RPMI7951 (cell line): ENCODE data around the gene LIN28A. TPM values are rescaled to one million over a fixed set of nuclear protein-coding genes. Genes with fewer than 3 reads are reported as not detected.

Experiments
- DNase-seq: peaks from one replicate; pipeline ENCODE4 v3.0.0-alpha.2; 2012; ENCODE audit warnings: low read depth
- total RNA-seq: library from RNA; depleted of rRNA; stranded (reverse); fragments of >200 nt; shearing (Covaris generic); gene quantifications from 2 replicates; pipeline ENCODE4 v1.2.3, GENCODE V29; 2014

The LIN28A gene
- total RNA-seq, 1 experiment from 2014 or later, result not detected

DNA sequence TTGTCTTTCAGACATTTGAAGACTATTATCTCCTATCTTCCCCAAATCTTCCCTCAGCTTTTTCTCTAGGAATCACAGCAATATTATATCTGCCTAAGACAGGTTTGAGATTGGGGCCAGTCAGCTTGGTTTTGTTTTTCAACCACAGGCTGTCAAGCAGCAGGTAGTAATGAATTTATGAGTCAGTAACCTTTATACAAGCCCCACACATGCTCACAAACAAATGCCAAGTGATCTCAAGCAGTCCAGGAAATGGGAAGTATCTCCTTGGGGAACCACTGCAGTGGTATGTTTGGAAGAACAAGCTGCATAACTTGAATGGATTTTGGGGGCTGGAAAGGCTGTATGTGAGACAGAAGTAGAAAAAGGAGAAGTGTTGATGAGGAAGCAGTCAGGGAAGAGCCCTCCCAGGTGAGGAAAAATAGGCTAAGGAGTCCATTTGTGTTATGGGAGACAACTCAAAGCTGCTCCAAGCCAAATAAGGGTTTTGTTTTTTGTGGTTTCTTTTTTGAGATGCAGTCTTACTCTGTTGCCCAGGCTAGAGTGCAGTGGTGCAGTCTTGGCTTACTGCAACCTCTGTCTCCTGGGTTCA, 23.6 kb downstream of the LIN28A start:
- no peak for DNase-seq

DNA sequence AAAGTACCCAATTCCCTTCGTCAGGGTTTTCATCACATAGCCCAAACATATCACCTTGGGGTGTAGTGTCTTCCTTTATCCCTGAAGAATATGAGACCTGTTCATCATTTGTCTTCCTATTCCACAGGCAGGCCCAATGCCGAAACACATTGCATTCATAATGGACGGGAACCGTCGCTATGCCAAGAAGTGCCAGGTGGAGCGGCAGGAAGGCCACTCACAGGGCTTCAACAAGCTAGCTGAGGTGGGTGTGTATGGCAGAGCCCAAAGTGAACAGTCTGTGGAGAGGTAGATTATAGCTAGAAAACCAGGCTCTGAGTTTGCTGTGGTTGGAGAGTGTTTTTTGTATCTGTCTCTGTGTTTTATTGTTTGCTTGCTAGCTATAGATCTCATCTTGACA, 27.4 kb downstream of the LIN28A start:
- no peak for DNase-seq

DNA sequence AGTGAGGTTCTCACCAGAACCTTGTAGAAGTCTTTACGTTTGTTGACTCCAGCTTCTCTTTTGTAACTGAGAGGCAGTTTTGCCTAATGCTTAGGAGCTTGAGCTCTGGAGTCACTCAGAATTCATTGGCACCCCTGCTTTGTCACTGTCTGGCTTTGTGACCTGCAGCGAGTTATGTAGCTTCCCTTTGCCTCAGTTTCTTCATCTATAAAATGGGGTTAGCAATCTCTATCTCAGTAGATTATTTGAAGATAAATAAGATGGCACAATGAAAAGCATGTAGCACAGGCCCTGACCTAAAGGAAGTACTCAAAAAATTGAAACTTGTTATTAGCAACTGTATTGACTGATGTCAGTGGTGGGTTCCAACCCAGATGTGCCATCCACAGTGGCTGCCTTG, 29.6 kb downstream of the LIN28A start:
- DNase-seq, result no peak

DNA sequence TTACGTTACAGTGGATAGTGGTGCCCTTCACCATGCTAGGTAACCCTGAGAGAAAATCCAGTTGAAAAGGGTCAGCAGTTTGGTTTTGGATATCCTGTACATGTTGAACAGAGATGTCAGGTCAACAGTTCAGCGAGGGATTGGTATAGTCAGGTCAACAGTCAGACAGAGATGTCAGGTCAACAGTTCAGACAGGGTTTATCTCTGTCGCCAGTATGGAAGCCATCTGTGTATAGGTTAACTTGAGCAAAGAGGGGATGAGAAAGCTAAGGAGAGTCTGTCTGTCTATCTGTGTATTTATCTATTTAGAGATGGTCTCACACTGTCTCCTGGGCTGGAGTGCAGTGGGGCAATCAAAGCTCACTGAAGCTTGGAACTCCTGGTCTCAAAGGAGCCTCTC, 39.3 kb downstream of the LIN28A start:
- no peak for DNase-seq

DNA sequence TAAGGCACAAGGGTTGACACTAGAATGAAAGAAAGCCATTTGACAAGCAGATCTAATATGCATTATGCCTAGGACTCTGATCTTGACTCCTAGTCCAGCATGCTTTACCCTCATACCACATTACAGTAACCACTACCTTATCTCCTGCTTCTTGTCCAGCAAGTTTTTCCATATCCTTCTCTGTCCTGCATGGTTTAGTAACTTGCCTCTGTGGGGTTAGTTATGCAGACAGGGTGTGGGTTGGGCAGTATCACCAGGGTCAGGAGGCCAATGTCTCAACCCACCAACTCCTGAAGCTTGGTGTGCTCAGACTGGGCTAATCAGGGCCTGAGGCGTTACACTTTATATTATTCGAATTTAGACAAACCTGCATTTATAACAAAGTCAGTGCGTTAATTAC, 40.3 kb downstream of the LIN28A start:
- no peak for DNase-seq

DNA sequence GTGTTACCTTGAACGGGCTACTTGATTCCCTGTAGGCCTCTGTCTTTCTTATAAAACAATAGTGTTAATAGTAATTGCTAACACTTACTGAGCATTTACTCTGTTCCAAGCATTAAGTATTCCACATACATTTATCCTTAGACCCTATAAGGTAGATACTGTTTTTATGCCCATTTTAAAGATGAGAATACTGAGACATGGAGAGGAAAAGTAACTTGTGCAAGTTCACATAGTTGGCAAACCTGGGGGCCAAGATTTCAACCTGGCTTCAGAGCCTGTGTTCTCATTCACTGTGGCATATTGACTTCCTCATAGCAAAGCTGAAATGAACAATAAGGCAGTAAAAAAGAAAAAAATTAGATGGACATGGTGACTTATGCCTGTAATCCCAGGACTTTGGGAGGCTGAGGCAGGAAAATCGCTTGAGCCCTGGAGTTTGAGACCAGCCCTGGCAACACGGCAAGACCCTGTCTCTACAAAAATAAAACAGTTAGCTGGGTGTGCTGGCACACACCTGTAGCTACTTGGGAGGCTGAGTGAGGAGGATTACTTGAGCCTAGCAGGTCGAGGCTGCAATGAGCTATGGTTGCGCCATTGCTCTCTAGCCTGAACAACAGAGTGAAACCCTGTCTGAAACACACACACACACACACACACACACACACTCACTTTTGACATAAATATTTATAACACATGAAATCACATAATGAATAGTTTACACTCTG, 42.0 kb downstream of the LIN28A start:
- no peak for DNase-seq

DNA sequence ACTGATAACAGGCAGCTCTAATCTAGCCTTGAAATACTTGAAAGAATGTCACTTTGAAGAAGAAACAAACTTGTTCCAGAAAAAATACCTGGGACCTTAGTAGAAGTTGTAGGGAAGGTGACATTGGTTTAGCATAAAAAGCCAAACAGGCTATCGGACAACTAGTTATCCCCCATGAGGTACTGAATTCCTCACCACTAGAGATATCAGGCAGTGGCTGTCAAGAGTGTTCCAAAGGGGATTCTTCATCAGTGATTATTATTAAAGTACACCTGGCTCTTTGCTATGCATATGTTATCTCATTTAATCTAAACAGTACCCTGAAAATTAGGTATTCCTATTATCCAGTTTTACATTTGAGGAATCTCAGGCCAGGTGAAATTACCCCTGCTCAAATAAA, 48.5 kb downstream of the LIN28A start:
- no peak for DNase-seq

DNA sequence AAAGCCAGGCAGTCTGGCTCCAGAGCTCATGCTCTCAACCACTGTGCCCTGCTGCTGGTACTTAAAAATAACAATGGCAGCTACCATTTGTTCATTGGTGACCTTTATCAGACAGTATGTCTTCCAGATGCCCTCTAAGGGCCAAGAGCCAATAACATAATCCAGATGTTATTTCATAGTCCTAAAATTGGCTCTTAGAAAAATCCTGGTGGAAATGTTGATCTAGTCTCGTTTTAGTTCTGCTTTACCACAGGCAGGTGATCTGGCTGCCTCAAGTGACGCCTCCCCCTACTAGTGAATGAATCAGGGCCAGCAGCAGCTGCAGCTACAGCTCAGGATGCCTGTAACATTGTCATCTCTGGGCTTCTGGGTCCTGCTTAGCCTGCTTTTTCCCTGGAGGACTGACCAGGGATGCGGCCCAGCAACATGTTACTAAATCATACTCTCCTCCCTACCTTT, 49.0 kb downstream of the LIN28A start:
- DNase-seq, result no peak

DNA sequence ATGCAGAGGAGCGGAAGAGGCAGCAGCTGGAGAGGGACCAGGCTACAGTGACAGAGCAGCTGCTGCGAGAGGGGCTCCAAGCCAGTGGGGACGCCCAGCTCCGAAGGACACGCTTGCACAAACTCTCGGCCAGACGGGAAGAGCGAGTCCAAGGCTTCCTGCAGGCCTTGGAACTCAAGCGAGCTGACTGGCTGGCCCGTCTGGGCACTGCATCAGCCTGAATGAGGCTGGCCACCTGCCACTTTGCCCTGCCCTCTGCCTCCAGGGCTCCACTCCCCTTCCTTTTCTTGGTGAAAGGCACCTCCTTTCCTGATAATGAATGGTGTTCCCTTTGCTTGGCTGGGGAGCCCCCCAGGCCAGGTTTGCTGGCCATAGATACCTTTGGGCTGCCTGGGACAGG, 58.3 kb downstream of the LIN28A start:
- no peak for DNase-seq

DNA sequence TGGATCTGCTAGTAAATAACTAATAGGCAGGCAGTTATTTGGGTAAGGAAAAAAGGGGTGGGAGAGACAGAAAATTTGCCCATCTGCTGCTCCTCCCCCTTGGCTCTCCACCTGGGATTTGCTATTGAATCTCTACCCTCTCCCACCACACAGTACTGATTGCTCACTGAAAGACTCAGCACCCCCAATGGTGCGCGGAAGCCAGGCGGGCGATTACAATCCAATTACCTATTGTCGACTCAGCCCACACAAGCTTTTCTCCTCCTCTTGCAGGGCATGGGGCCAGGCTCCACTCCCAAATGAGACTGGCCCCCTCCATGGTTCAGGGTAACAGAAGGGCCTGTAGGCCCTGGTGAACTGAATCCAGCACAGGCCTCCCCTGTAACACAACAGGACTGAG, 58.9 kb downstream of the LIN28A start:
- DNase-seq, result no peak

DNA sequence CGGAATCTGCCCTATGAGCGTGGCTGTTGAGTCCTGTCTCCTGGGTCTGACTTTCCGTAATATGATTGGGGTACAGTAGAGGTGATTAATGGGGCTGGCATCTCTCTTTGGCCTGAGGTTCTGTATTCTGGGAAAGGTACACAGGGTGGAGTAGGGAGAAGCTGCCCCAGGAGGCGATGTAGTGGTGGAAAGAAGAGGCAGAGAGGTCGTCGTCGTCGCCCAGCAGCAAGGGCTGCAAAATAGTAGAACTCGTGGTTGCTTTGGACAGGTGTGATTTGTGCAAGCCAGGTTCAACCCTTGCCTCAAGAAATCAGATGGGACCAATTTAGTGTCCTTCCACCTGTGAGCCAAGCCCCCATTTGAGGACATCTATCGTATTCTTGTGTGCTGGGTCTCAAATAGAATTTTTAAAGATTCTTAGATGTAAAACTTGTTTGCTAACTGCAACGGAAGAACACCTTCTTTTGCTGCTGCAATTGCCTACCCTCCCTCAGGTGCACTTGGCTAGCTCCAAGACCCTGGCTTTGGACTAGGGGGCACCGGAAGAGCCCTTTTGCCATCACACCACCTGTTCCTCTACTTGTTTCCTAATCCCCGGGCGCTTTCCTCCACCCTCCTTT, 60.4 kb downstream of the LIN28A start:
- DNase-seq, result no peak

DNA sequence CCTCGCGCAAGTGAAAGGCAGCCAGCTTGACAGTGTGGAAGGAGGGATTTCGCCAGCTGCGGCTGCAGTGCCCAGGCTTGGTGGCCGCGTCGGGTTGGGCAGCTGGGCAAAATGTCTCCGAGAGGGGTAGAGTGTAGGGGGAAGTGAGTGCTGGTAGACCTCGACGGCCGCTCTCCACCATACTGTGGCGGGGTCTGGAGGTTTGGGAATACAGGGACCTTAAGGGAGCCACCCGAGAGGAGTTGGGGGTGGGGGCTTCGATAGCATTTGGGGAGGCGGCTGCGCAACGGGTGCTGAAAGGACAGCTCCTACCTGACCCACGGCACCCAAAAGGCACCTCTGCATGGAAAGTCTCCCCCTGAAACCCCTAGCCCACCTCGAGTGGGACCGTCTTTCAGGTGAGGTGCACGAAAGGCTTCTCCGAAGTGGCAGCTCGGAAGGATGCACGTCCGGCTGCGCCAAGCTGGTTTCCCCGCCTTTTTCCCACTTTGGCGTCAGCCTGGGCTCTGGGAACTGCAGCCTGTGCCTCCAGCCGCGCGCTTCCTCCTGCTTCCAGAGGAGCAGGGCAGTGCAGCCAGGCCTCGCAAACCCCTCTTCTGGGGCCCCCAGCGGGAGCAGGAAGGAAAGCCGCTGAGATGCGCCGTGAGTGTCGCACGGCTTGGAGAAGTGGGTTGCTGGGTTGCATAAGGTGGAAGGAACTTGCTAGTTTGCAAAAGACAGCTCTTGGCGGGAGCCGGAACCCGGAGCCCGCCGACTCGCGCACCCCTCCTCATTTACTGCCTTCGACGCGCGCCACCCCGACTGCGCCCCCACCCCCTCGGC, 61.1 kb downstream of the LIN28A start:
- peak; percentile 79 for DNase-seq

DNA sequence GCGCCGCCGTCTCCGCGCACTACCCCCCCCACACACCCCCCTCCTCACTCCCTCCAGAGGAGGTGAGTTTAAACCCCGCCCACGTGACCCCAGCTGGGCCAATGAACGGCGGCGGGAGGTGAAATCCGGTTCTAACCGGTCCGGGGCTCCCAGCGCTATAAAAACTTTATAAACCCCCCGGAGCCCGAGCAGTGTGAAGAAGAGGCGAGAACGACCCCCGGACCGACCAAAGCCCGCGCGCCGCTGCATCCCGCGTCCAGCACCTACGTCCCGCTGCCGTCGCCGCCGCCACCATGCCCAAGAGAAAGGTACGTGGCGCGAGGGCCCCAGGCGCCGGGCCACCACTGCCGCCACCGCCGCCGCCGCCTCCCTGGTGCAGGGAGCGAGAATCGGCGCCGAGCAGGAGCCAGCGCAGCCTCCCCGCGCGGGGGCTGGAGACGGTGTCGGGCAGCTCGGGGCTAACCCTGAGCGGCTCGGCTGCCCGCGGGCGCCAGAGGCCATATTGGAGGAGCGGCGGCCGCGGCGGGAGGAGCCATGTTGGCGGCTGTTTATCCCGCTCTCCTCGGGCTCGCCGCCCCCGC, 61.8 kb downstream of the LIN28A start, which contains the start of gene HMGN2:
TSS of gene HMGN2 (plus strand) at position 121 of the 581 bp plus-strand sequence. CDS start at position 294, 173 bp downstream.
- peak; percentile 85 for DNase-seq

DNA sequence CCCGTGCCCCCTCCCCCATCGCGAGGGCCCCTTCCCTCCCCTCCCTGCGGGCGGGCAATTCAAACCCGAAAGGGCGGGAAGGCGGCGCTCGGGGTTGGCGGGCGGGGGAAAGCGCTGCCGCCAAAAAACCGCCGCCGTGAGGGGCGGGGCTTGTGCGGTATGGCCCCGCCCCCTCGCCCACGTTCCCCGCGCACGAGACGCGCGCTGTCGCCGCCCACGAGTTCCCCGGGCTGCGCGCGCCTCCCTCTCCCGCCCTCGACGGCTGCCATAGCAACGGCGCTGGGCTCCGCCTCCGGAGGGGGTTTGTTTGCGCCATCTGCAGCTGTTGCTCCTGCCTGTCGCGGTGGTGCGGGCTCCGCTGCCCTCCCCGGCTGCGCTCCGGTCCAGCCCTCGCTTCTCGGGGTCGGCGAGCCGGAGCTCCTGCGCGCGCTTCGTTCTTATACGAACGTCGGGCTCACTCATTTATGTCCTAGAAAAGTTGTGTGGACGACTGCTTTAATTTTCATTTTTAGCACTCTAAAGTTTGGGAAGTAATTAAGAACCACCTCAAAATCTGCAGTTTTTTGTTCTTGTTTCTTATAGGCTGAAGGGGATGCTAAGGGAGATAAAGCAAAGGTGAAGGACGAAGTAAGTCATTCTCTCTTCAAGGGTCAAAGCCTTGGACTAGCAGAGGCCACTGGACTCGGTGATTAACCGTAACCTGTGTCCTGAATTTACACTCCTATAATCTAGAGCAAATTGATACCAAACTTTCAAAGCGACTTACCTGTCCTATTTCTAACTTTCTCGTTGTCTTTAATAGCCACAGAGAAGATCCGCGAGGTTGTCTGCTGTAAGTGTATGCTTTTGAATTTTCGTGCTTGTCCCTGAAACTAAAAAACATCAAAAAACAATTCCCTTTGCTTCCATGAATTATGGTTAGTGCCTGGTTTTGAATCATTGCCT, 62.6 kb downstream of the LIN28A start:
- DNase-seq, result peak; percentile 92

DNA sequence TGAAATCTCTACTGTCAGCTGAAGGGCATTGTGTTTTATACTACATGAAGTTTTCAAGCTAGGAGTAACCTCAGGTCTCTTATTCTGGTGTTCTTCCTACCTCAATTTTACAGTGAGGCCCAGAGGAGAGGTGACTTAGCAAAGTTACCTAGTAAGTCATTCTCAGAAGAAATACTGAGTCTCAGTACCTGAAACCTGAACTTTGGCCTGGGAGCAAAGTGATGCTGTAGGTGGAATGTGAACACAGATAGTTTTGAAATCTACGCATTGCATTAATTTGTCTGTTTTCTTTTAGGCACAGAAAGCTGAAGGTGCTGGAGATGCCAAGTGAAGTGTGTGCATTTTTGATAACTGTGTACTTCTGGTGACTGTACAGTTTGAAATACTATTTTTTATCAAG, 64.2 kb downstream of the LIN28A start:
- DNase-seq, result no peak

DNA sequence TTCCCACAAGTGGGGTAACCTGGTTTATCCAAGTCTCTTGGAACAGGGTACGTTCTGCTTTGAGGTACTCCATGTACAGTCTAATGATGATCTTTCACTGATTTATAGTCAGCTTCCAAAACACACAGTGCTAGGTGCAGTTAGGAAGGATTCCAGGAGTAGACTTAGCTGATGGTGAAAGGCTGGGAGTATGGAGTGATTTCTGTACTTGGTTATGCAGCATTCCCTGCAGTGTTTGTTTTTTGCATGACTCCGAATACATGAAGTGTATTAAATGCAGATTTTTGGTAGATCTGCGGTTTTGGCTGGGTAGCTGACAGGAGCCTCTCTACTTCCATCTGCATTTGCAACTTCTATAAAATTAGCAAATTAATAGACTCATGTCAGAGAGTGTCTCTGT, 65.4 kb downstream of the LIN28A start:
- DNase-seq, result no peak

DNA sequence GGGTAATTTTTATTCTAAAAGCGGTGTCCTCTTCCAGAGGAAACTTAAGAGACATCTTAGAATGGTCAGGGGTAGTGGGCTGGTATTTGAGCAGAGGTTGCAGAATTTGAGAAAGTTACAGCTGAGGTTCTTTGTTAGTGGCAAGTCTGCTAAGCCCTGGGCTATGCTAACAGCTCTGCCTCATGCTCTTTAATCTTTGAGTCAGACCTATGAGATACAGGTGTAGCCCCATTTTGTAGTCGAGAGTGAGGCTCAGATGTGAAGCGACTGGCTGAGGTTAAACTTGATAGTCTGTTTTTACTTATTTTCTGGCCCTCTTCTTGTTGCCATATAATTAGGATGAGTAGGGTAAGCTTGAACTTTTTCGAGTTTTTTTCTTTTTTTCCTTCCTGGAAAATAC, 66.3 kb downstream of the LIN28A start:
- no peak for DNase-seq

DNA sequence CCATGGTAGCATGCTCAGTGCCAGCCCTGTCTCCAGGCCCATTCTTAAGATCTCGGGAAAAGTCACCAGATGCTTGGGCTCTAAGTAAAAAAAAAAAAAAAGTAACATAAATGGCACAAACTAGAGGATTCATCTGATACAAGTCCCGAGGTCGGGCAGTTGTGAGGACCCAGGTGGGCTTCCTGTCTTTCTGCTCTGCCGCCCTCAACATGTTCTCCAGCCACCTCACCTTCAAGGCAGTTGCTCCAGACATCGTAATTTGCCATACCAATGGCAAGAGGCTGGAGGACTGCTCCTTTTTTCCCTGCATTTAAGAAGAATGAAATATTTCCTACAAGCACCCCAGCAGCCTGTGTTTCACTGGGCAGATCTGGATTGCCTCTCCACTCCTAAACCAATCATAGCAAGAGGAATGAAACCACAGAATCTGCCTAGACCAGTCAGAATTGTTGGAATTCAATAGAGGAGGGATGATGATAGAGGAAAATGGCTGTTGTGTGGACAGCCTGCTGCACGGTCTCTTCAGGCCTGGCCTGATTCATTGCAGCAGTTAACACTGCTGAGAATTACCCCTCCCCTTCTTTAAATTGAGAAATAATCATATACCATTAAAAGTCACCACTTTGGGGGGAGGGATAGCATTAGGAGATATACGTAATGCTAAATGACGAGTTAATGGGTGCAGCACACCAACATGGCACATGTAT, 67.0 kb downstream of the LIN28A start:
- DNase-seq, result no peak

DNA sequence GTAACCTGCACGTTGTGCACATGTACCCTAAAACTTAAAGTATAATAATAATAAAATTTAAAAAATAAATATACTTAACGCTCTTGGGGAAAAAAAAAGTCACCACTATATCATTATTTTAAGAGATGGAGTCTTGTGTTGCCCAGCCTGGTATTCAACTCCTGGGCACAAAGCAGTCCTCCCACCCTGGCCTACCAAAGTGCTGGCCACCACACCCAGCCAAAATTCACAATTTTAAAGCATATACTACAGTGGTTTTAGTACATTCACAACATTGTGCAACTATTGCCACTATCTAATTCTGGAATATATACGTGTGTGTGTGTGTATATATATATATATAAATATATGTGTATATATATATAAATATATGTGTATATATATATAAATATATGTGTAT, 67.5 kb downstream of the LIN28A start:
- DNase-seq, result no peak

DNA sequence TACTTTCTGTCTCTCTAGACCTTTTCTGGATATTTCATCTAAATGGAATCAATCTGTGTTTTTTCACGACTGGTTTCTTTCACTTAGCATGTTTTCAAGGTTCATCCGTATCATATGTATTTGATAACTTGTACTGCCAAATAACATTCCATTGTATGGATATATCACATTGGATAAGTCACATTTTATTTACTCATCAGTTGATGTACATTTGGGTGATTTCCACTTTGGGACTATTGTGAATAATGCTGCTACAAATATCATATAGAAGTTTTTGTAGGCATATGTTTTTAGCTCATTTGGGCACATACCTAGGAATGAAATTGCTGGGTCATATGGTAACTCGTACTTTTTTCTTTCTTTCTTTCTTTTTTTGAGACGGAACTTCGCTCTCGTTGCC, 68.4 kb downstream of the LIN28A start:
- DNase-seq, result no peak
